AG04450 (cell line): ENCODE measurements around the gene CAMKMT. TPM values are rescaled to one million over a fixed set of nuclear protein-coding genes. Genes with fewer than 3 reads are reported as not detected.

Experiments
- CTCF ChIA-PET: fragments of 300-600, 350-600 bp; formaldehyde crosslinking; extraction: SDS; loops from one replicate; lab custom pipeline; 2022; ENCODE audit warnings: antibody characterized with exemption, inconsistent platforms; lab: Charles Lee
- POLR2A ChIA-PET: fragments of 350-600 bp; formaldehyde crosslinking; extraction: SDS; loops from one replicate; lab custom pipeline; 2021; ENCODE audit warnings: antibody characterized with exemption, inconsistent platforms; lab: Yijun Ruan, JAX
- DNase-seq: peaks from one replicate; pipeline ENCODE4 v3.0.0-alpha.2; 2011; ENCODE audit warnings: low read depth, low spot score
- H3K27ac ChIP-seq: one replicate; pipeline ENCODE4 v1.5.1; 2012; ENCODE audit warnings: low read depth, low read length, control low read depth
- H3K27me3 ChIP-seq: one replicate; pipeline ENCODE4 v1.6.0; 2012; ENCODE audit warnings: low read length; ENCODE audit not compliant: control insufficient read depth, insufficient read depth
- H3K4me3 ChIP-seq: 2 replicates; pipeline ENCODE4 v1.5.1; 2011; ENCODE audit warnings: mild to moderate bottlenecking, low read depth, low read length, control low read depth
- H3K9me3 ChIP-seq: 2 replicates; pipeline ENCODE4 v1.5.1; 2012; ENCODE audit warnings: low read length; ENCODE audit not compliant: control insufficient read depth, insufficient read depth
- CTCF ChIP-seq: IDR thresholded peaks from 2 replicates; pipeline ENCODE4 v1.5.1; 2011; ENCODE audit warnings: low read depth, low read length, control low read depth, inconsistent platforms
- polyA plus RNA-seq: library from polyadenylated mRNA; depleted of rRNA; stranded (reverse); fragments of >200 nt; gene quantifications from 2 replicates; pipeline ENCODE4 v1.2.3, GENCODE V29; 2011

The CAMKMT gene
- polyA plus RNA-seq, 1 experiment = 10.2 TPM

- POLR2A ChIA-PET = no interaction called here
Measured at GRCh38 chr2:44785433-44785832, 423.7 kb downstream of the CAMKMT start.

GRCh38 chr2:44786045-44786816, 424.5 kb downstream of the CAMKMT start:
- POLR2A ChIA-PET = no interaction called here
- TF ChIP-seq CTCF = no peak
- no peaks in the 10 kb centered on the region for H3K9me3 ChIP-seq
- no peak overlapping the region for H3K27ac ChIP-seq
- CTCF ChIA-PET = no interaction called here
- peaks cover 2% of the 10 kb centered on the region for H3K27me3 ChIP-seq
- H3K4me3 ChIP-seq = no peak overlapping the region
- no peak for DNase-seq

More at GRCh38 chr2:44785433-44785832, 423.7 kb downstream of the CAMKMT start:
- no peak for DNase-seq
- no peak overlapping the region for H3K4me3 ChIP-seq
- CTCF ChIA-PET = no interaction called here
- H3K27me3 ChIP-seq = no peaks in the 10 kb centered on the region
- no peak overlapping the region for H3K27ac ChIP-seq
- H3K9me3 ChIP-seq = no peaks in the 10 kb centered on the region
- TF ChIP-seq CTCF = no peak

- no peak overlapping the region for H3K27ac ChIP-seq
- H3K4me3 ChIP-seq = no peak overlapping the region
- ChIA-PET CTCF (no interaction called here), POLR2A (no interaction called here)
- no peak for TF ChIP-seq CTCF
- H3K9me3 ChIP-seq = no peaks in the 10 kb centered on the region
- H3K27me3 ChIP-seq = peaks cover 2% of the 10 kb centered on the region
- DNase-seq = no peak
Measured at GRCh38 chr2:44786817-44787214, 425.1 kb downstream of the CAMKMT start.

DNA sequence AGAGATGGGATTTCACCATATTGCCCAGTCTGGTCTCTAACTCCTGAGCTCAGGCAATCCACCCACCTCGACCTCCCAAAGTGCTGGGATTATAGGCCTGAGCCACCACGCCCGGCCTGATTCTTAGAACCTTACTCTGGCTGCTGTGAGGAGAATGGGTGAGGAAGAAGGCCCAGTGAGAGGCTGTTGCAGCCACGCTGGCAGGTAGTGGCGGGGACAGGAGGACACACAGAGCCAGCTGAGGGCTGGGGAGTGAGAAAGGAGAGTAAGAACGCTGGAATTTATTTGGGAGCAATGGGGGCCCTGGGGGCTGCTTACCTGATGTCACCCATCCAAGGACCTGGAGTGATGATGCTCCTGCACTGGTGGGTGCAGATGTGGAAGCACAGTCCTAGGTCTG, 425.9 kb downstream of the CAMKMT start:
- ChIA-PET CTCF (no interaction called here), POLR2A (no interaction called here)
- H3K4me3 ChIP-seq = no peak overlapping the region
- H3K27ac ChIP-seq = no peak overlapping the region
- no peaks in the 10 kb centered on the region for H3K9me3 ChIP-seq
- H3K27me3 ChIP-seq = peaks cover 2% of the 10 kb centered on the region
- no peak for DNase-seq
- TF ChIP-seq CTCF = no peak

DNA sequence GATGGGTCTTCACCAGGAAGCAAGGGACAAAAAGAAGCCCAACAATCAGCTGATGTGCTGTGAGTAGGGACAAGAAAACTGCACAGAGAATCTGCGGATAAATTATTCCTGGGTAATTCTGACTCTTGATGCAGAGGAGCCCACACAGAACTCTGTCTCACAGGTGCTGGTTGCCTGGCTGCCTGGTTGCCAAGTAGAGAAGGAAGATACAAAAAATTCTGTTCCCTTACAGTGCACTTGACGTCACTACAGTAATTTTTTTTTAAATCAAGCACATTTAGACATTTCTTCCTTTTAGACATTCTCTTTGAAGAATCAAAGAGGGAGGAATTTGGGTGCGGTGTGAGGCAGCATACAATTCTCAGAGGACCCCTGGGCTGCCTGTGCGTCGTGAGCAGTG, 427.7 kb downstream of the CAMKMT start:
- Histone ChIP-seq H3K27me3 (peaks cover 2% of the 10 kb centered on the region), H3K27ac (no peak overlapping the region), H3K4me3 (no peak overlapping the region), H3K9me3 (no peaks in the 10 kb centered on the region)
- TF ChIP-seq CTCF = no peak
- ChIA-PET POLR2A (no interaction called here), CTCF (no interaction called here)
- no peak for DNase-seq
